HFF-Myc (cell line): ENCODE measurements around the gene LDLRAD4.

ENCODE experiments used
- DNase-seq: peaks from one replicate; pipeline ENCODE4 v3.0.0-alpha.2; 2011; ENCODE audit warnings: low read depth; ENCODE audit errors: extremely low read depth
- H3K4me3 ChIP-seq: replicated peaks from 2 replicates; pipeline ENCODE4 v1.5.1; 2011; ENCODE audit warnings: low read depth, mild to moderate bottlenecking, control low read depth, low read length
- TF ChIP-seq, protein P1 (sequence below): IDR thresholded peaks from 2 replicates; pipeline ENCODE4 v1.5.1; 2012; ENCODE audit warnings: mild to moderate bottlenecking, low read depth, low read length, control low read depth; ENCODE audit errors: missing control alignments

Gene LDLRAD4

DNA sequence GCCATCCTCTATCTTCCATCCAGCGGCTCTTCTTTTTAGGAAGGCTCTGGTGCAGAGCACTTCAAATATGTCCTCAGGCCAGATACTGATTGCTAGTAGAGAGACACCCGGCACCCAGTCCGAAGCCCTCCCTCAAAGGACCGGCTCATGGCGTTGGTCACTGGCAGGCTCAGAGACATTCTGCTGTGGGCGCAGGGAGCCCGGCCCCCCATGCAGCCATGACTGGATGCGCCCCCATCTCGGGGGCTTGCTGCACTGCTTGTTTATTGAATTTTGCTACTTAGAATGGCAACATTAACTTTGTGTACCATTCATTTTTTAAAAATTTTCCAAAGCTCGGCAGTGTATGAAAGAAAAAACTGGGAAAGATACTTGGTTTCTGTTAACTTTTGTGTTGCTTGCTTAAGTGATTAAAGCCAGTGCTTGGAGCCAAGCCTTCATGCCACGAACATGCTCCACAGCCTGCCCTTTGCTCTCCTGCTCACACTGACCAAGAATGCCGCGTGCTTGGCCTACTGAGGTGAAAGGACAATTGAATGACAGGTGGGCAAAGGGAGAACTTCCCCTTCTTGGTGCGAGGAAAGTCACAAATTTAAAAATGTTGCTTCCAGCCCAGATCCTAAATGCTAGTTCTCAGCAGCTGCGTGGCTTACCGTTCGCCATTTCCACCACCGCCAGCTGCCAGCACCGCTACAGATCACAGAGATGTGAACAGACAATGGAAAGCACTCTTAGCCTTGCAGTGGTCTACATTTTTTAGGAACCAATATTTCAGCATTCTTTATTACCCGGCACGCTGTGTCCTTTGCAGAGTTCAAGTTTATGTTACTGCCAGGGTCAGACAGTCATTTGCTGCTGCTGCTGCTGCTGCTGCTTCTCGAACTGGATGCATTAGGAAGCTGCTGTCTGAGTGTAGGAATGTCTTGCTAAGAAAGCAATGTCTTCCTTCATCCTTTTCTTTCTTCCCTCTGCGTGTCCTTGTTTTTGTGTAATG lies 431.1 kb downstream of the LDLRAD4 start:
- TF ChIP-seq, protein P1, sequence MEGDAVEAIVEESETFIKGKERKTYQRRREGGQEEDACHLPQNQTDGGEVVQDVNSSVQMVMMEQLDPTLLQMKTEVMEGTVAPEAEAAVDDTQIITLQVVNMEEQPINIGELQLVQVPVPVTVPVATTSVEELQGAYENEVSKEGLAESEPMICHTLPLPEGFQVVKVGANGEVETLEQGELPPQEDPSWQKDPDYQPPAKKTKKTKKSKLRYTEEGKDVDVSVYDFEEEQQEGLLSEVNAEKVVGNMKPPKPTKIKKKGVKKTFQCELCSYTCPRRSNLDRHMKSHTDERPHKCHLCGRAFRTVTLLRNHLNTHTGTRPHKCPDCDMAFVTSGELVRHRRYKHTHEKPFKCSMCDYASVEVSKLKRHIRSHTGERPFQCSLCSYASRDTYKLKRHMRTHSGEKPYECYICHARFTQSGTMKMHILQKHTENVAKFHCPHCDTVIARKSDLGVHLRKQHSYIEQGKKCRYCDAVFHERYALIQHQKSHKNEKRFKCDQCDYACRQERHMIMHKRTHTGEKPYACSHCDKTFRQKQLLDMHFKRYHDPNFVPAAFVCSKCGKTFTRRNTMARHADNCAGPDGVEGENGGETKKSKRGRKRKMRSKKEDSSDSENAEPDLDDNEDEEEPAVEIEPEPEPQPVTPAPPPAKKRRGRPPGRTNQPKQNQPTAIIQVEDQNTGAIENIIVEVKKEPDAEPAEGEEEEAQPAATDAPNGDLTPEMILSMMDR = no peak
- no peak for DNase-seq
- no peak overlapping the region for H3K4me3 ChIP-seq

DNA sequence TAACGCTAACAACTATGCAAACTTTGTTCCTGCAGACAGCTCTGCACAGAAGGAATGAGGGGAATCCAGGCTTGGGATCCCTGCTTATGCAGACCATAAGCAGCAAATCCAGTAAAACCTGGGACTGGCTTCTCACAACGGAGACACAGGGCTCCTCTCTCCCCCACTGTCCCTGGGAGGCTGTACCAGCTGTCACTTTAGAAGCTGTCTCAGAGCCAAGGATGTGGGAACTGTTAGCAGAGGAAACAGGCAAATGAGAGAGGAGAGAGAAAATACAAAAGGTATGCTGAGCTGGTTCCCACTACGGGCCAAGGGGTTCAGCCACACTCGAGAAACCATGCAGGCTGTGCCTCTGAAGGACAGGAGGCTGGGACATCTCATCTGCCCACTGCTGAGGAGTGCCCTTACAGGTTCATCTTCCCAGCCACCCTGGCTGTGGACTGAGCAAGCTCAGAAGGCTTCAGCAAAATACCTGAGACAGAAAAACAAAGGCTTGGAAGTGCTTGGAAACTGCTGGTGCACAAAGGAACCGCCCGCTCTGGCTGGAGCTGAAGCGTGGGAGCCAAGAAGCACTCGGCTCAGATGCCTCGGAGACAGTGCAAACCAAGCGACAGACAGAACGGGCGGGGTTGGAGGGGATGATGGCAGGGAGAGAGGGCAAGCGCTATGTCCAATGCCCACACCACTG lies 435.3 kb downstream of the LDLRAD4 start:
- TF ChIP-seq, protein P1 = no peak
- no peak overlapping the region for H3K4me3 ChIP-seq
- no peak for DNase-seq

DNA sequence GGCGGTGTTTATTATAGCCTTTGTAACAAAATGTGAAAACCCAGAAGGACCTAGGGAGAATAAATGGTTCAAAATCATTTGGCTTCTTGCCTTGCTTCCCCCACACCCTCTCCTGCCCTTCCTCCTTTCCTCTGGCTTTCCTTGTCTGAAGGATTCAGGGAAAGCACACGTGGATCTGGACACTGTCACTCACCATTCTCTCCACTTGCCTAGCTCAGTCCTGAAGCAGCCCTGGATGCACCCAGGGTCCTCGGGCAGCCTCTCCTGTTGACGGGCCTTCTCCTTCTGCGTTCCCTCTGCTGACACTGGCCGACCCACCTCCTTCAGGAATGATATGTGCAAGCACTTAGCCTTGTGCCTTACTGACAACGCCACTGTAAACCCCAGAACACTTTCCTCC lies 439.4 kb downstream of the LDLRAD4 start:
- DNase-seq = no peak
- H3K4me3 ChIP-seq = no peak overlapping the region
- TF ChIP-seq, protein P1 = no peak

DNA sequence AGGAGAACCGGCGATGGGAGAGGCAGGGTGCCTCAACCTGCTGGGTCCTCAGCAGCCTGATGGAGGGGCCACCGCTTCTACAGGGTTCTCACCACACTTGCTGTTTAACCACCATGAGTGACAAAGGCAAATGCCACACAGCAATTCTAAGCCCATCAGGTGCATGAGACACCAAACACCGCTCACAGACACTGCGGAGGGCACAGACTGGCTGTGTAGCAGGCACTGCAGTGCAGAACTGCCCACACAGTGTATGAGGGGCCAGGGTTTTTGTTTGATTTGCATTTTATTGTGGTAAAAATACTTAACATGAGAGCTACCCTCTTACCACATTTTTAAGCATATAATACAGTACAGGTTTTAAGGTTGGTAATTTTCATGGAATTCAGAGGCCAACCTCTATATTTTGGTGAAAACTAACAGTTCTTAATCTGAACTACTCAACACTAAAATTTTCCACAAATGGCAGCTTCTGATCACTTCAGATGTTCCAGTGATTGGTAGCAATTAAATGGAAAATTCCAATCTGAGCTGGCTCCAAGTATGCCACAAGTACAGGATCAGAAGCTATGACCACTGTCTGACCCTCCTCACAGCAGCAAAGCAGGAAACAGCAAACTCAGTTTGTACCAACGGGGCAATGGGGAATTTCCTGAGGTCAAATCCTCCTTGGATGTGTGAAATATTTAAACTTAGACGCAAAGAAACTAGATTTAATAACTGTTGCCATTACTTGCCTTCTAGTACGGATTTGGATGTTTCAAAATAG lies 440.1 kb downstream of the LDLRAD4 start:
- TF ChIP-seq, protein P1 = no peak
- no peak for DNase-seq
- no peak overlapping the region for H3K4me3 ChIP-seq

DNA sequence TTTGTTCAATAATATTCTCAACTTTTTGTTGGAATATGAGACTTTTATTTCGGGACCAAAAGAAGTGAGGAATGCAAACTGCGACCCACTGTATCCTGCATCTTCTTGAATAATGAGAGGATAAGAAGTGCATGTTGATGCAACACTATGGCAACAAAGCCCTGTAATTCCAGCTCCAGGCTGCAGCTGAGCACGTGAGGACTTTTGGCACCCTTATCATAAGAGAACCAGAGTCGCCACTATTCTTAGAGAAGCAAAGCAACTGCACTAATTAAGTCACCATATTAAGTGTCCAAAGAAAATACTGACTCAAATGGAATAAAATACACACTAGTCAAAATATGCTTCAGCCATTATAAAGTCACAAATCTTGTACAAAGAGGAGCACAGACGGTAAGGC lies 441.9 kb downstream of the LDLRAD4 start:
- DNase-seq = no peak
- no peak overlapping the region for H3K4me3 ChIP-seq
- TF ChIP-seq, protein P1 = no peak

DNA sequence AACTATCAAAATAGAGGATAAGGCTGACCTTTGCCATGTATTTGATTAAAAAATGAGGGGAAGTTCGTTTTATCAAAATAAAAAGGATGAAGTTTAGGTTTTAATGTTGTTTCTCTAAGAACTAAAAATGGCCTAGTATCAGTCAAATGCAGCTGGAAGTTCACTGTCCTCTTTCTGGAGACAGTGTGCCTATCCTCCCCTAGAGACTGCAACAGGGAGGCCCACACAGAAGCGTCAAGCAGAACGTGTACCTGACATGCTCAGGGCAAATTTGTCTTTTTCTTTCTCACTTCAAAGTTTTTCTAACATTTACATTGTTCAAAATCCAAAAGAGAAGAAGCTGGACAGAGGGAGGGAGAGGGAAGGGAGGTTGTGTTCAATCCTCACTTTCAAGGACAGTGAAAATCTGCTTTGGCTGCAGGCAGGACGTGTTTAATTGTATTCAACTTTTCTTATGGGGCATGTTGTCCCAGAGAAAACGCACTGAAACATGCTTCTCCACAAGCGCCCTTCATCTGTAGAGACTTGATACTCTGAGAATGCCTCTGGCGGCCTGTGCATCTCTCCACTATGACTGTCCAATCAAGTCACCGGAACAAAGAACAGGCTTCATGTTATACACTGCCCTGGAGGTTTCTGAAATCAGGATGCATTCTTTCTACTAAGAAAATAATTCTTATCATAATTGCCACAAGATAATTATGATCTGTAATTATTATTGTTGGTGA lies 442.7 kb downstream of the LDLRAD4 start:
- TF ChIP-seq, protein P1 = no peak
- DNase-seq = no peak
- H3K4me3 ChIP-seq = no peak overlapping the region
